A549 (cell line): ENCODE measurements around the gene PPP2R3B. TPM values are rescaled to one million over a fixed set of nuclear protein-coding genes. Genes with fewer than 3 reads are reported as not detected.

Source experiments
- ATAC-seq, 2 experiments: fragments of 200-7000 bp in 1 of 2; fragments of >200 bp in 1 of 2; cut with Nextera tagmentation in 1 of 2; cut with Tn5 transposase in 1 of 2; 3 replicates each; pipeline versions ENCODE4 v1.8.0 to v1.9.1; 2018 to 2020; ENCODE audit warnings: mild to moderate bottlenecking in 1 of 2, moderate library complexity in 1 of 2
- CTCF ChIA-PET: fragments of 300-600 bp; sonication (Branson Sonifier 250); formaldehyde crosslinking; extraction: SDS; loops from one replicate; lab custom pipeline; 2021; ENCODE audit warnings: antibody characterized with exemption, inconsistent platforms; lab: Yijun Ruan, JAX
- POLR2A ChIA-PET: fragments of 350-600 bp; formaldehyde crosslinking; extraction: SDS; loops from one replicate; lab custom pipeline; 2021; ENCODE audit warnings: antibody characterized with exemption, inconsistent platforms; lab: Yijun Ruan, JAX
- DNase-seq, 2 experiments: peaks; one replicate each; pipeline versions ENCODE4 v3.0.0 to v3.0.0-alpha.2; 2011 to 2016; ENCODE audit warnings: low read depth in 1 of 2, low spot score in 1 of 2
- FAIRE-seq: peaks from 2 replicates; lab custom pipeline; 2011; peaks lifted over from hg19 to GRCh38; lab: Jason Lieb, UNC
- H3K27ac ChIP-seq, 2 experiments: fragments of >200 bp; sonication (Bioruptor Twin); formaldehyde crosslinking; 3 replicates each; pipeline ENCODE4 v1.5.1; 2016 to 2017
- H3K4me1 ChIP-seq: fragments of >200 bp; sonication (Bioruptor Twin); formaldehyde crosslinking; 3 replicates; pipeline ENCODE4 v1.6.1; 2016
- H3K4me2 ChIP-seq: fragments of >200 bp; sonication (Bioruptor Twin); formaldehyde crosslinking; 3 replicates; pipeline ENCODE4 v1.6.1; 2016
- H3K4me3 ChIP-seq: fragments of >200 bp; sonication (Bioruptor Twin); formaldehyde crosslinking; 3 replicates; pipeline ENCODE4 v1.5.1; 2016
- H3K9me3 ChIP-seq: fragments of >200 bp; sonication (Bioruptor Twin); formaldehyde crosslinking; 3 replicates; pipeline ENCODE4 v1.6.1; 2016
- BHLHE40 ChIP-seq: IDR thresholded peaks from 2 replicates; pipeline ENCODE4 v1.6.1; 2012; ENCODE audit warnings: low read depth, low read length, inconsistent platforms
- CBX2 ChIP-seq: fragments of 200-600 bp; sonication (generic); IDR thresholded peaks from 2 replicates; pipeline ENCODE4 v1.6.1; 2016; ENCODE audit warnings: low read depth, mild to moderate bottlenecking, borderline replicate concordance
- CEBPB ChIP-seq, 2 experiments: fragments of >200 bp in 1 of 2; sonication (Bioruptor Twin) in 1 of 2; formaldehyde crosslinking in 1 of 2; IDR thresholded peaks; 2 replicates each; pipeline ENCODE4 v1.6.1; 2012 to 2016
- EHMT2 ChIP-seq: fragments of 200-600 bp; sonication (generic); IDR thresholded peaks from 2 replicates; pipeline ENCODE4 v1.6.1; 2016; ENCODE audit warnings: antibody characterized with exemption, low read depth, mild to moderate bottlenecking, moderate library complexity
- ESRRA ChIP-seq: fragments of 150-350 bp; IDR thresholded peaks from 2 replicates; pipeline ENCODE4 v1.6.1; 2014; ENCODE audit warnings: mild to moderate bottlenecking, low read length, borderline replicate concordance
- FOSB ChIP-seq: fragments of 250-450 bp; sonication (Bioruptor Pico); IDR thresholded peaks from 2 replicates; pipeline ENCODE4 v1.5.0; 2020; ENCODE audit warnings: mild to moderate bottlenecking, moderate library complexity
- FOSL2 ChIP-seq, 2 experiments: fragments of 450-650 bp in 1 of 2; fragments of >200 bp in 1 of 2; sonication (Bioruptor Twin) in 1 of 2; formaldehyde crosslinking; IDR thresholded peaks; 2 replicates each; pipeline versions ENCODE4 v1.5.0 to v1.6.1; 2016 to 2020; ENCODE audit warnings: mild to moderate bottlenecking in 1 of 2, moderate library complexity in 1 of 2
- GATA3 ChIP-seq: IDR thresholded peaks from 2 replicates; pipeline ENCODE4 v1.6.1; 2012; ENCODE audit warnings: borderline replicate concordance
- HDAC2 ChIP-seq: fragments of 200-600 bp; sonication (generic); IDR thresholded peaks from 2 replicates; pipeline ENCODE4 v1.6.1; 2016
- MAFK ChIP-seq: fragments of 450-650 bp; IDR thresholded peaks from 2 replicates; pipeline ENCODE4 v1.6.1; 2014; ENCODE audit not compliant: partially characterized antibody
- MAZ ChIP-seq: fragments of 150-350 bp; IDR thresholded peaks from 2 replicates; pipeline ENCODE4 v1.6.1; 2014; ENCODE audit warnings: antibody characterized with exemption, low read depth, low read length, borderline replicate concordance
- POLR2A ChIP-seq: IDR thresholded peaks from 2 replicates; pipeline ENCODE4 v1.6.1; 2012; ENCODE audit warnings: mild to moderate bottlenecking, low read length
- RAD21 ChIP-seq, 2 experiments: fragments of >200 bp in 1 of 2; sonication (Bioruptor Twin) in 1 of 2; formaldehyde crosslinking in 1 of 2; IDR thresholded peaks in 1 of 2; conservative IDR thresholded peaks in 1 of 2; 2 replicates in 1 of 2; 3 replicates in 1 of 2; pipeline ENCODE4 v1.6.1; 2012 to 2018; ENCODE audit warnings: inconsistent platforms in 1 of 2
- RCOR1 ChIP-seq: fragments of 150-350 bp; IDR thresholded peaks from 2 replicates; pipeline ENCODE4 v1.6.1; 2014; ENCODE audit warnings: antibody characterized with exemption, low read length, low read depth
- RNF2 ChIP-seq: fragments of 200-600 bp; sonication (generic); IDR thresholded peaks from 2 replicates; pipeline ENCODE4 v1.6.1; 2016; ENCODE audit warnings: low read depth, mild to moderate bottlenecking, antibody characterized with exemption, moderate library complexity, borderline replicate concordance
- ZC3H11A ChIP-seq: fragments of 450-650 bp; IDR thresholded peaks from 2 replicates; pipeline ENCODE4 v1.6.1; 2014; ENCODE audit warnings: antibody characterized with exemption, mild to moderate bottlenecking
- ZFP36 ChIP-seq: fragments of 450-650 bp; IDR thresholded peaks from 2 replicates; pipeline ENCODE4 v1.6.1; 2014; ENCODE audit warnings: borderline replicate concordance; ENCODE audit not compliant: partially characterized antibody
- WGBS: methylation state at CpG from one replicate; pipeline ENCODE4 v1.1.6; 2017; ENCODE audit errors: missing lambda C conversion rate; 5-methylcytosine and 5-hydroxymethylcytosine counted together
- polyA plus RNA-seq, 4 experiments: library from polyadenylated mRNA; depleted of rRNA in 3 of 4; stranded (reverse); fragments of >200 nt; fragmentation: RNase III in 1 of 4; extraction: RNeasy Plus Mini Kit Qiagen cat#74134 plus additional on column Dnase treatment in 1 of 4; gene quantifications; 2 replicates in 3 of 4; 3 replicates in 1 of 4; pipeline ENCODE4 v1.2.3, GENCODE V29; 2011 to 2017
- TF ChIP-seq, protein P1 (sequence below): fragments of >200 bp; sonication (Bioruptor Twin); formaldehyde crosslinking; IDR thresholded peaks from 3 replicates; pipeline ENCODE4 v1.5.1; 2016
- TF ChIP-seq, protein P2 (sequence below): fragments of >200 bp; sonication (Bioruptor Twin); formaldehyde crosslinking; IDR thresholded peaks from 2 replicates; pipeline ENCODE4 v1.6.1; 2016
- TF ChIP-seq, protein P3 (sequence below): fragments of >200 bp; sonication (Bioruptor Twin); formaldehyde crosslinking; IDR thresholded peaks from 3 replicates; pipeline ENCODE4 v1.6.1; 2016

PPP2R3B gene
- polyA plus RNA-seq, 2 of the 4 experiments (the other 2 are of a cell fraction) = 12.6 to 29.6 TPM

DNA sequence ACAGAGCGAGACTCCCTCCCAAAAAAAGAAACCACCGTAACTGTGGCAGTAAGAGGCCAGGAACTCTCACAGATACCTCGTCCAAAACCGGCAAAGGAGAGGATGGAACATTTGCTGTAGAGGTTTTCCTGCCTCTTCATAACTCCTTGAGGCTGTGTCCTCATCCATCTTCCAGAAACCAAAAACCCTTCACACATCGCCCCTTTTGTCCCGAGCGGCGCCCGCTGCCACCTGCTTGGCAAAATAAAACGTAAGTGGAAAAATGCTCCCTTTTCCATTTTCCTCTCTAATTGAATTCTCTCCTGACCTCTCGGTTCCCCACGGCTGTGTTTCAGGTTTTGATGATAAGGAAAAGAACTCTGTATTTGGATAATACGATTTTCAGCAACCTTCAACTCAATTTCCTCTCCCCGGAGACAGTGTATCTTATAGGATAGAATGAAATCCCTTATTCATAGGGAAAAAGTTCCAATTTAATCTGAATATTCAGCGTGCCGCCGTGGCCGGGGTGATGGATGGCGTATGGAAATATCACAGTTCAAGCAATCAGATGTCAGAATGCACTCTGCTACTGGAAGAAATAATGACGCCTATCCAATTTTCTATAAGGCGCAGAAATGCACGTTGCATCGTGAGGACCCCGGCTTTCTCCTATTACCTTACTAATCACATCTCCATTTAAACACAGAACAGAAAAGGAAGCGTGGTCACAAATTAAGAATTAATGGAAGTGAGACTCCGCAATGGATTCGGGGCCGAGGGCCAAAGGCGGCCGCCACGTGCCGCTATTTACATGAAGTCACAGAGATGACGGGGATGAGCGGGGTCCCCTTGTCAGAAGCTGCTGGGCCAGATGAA lies 5.2 kb upstream of the PPP2R3B start:
- Histone ChIP-seq H3K27ac (no peak overlapping the region), H3K4me1 (peaks cover 5% of the 10 kb centered on the region; the same call in 1 of the 3 replicates), H3K4me3 (no peak overlapping the region)
- ATAC-seq (no peak), DNase-seq (no peak)
- CTCF ChIA-PET = no interaction called here
- WGBS = 89% methylated on average over 34 of the region's 34 CpGs
- TF ChIP-seq MAFK = no peak
- TF ChIP-seq ESRRA = no peak
- TF ChIP-seq, all 56 proteins: peak for 0
- H3K4me2 ChIP-seq = no peak overlapping the region
- POLR2A ChIA-PET = no interaction called here
- no peaks in the 10 kb centered on the region for H3K9me3 ChIP-seq
- no peak for FAIRE-seq

DNA sequence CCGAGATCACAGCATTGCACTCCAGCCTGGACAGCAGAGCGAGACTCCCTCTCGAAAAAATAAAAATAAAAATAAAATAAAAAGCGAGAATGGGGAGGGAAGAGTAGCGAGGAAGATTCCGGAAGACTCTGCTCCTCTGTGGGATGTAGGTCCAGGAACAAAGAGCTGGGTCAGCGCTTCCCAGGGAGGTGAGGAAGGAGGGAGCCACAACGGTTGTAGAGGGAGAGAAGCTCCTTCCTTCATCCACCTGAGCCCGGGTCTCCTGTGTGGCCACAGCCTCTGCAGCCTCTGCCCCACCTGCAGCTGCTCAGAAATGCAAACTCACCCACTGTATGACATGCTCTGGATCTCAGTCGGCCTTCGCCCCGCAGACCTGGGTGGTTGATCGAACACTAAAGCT lies 3.8 kb upstream of the PPP2R3B start:
- WGBS = 78% methylated on average over 13 of the region's 13 CpGs
- ChIA-PET CTCF (no interaction called here), POLR2A (no interaction called here)
- no peak for FAIRE-seq
- TF ChIP-seq ZFP36 = peak; percentile 62
- TF ChIP-seq CEBPB (IDR thresholded peaks at IDR 0.05) = no peak
- no peak for ATAC-seq
- peaks cover 10% of the 10 kb centered on the region; the same call in 1 of the 3 replicates for H3K4me1 ChIP-seq
- H3K27ac ChIP-seq = no peak overlapping the region
- DNase-seq = no peak
- no peaks in the 10 kb centered on the region for H3K9me3 ChIP-seq
- peak overlapping the region; percentile 30; the same call in 1 of the 3 replicates for H3K4me2 ChIP-seq
- no peak overlapping the region for H3K4me3 ChIP-seq

DNA sequence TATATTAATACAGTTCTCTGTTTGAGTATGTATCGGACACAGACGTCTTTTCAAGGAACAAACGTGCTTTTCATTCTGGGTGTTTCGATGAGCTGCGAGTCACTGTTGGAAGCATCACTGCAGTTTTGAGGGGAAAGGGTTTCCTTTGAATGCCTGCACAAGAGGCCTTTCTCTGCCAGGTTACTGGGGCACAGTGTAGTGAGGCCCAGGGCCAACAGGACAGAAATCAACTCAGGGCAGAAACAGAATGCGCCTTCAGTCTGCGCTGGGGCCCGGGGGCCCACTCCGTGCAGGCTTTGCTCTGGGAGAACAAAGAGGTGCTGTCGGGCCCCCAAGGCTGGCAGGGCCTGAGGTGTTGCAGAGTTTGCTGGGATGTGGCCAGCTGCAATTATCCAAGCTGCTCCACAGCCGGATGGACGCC lies 2.3 kb upstream of the PPP2R3B start:
- 86% methylated on average over 12 of the region's 12 CpGs for WGBS
- ATAC-seq = no peak
- Histone ChIP-seq H3K4me3 (no peak overlapping the region), H3K4me1 (peaks cover 12% of the 10 kb centered on the region; the same call in 1 of the 3 replicates), H3K27ac (no peak overlapping the region), H3K4me2 (no peak overlapping the region), H3K9me3 (no peaks in the 10 kb centered on the region)
- DNase-seq = no peak
- ChIA-PET POLR2A (no interaction called here), CTCF (no interaction called here)
- FAIRE-seq = no peak
- TF ChIP-seq, protein P1, sequence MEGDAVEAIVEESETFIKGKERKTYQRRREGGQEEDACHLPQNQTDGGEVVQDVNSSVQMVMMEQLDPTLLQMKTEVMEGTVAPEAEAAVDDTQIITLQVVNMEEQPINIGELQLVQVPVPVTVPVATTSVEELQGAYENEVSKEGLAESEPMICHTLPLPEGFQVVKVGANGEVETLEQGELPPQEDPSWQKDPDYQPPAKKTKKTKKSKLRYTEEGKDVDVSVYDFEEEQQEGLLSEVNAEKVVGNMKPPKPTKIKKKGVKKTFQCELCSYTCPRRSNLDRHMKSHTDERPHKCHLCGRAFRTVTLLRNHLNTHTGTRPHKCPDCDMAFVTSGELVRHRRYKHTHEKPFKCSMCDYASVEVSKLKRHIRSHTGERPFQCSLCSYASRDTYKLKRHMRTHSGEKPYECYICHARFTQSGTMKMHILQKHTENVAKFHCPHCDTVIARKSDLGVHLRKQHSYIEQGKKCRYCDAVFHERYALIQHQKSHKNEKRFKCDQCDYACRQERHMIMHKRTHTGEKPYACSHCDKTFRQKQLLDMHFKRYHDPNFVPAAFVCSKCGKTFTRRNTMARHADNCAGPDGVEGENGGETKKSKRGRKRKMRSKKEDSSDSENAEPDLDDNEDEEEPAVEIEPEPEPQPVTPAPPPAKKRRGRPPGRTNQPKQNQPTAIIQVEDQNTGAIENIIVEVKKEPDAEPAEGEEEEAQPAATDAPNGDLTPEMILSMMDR = no peak
- no peak for TF ChIP-seq RAD21 (conservative IDR thresholded peaks at IDR 0.05 in 1 of 2, IDR thresholded peaks at IDR 0.05 in 1 of 2)
- no peak for TF ChIP-seq ZC3H11A
- TF ChIP-seq, protein P2, sequence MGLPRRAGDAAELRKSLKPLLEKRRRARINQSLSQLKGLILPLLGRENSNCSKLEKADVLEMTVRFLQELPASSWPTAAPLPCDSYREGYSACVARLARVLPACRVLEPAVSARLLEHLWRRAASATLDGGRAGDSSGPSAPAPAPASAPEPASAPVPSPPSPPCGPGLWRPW = no peak
- TF ChIP-seq GATA3 = no peak
- TF ChIP-seq, protein P3, sequence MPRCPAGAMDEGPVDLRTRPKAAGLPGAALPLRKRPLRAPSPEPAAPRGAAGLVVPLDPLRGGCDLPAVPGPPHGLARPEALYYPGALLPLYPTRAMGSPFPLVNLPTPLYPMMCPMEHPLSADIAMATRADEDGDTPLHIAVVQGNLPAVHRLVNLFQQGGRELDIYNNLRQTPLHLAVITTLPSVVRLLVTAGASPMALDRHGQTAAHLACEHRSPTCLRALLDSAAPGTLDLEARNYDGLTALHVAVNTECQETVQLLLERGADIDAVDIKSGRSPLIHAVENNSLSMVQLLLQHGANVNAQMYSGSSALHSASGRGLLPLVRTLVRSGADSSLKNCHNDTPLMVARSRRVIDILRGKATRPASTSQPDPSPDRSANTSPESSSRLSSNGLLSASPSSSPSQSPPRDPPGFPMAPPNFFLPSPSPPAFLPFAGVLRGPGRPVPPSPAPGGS = no peak
- TF ChIP-seq POLR2A = no peak
- no peak for TF ChIP-seq MAZ
- TF ChIP-seq FOSB = no peak
- no peak for TF ChIP-seq RCOR1
- no peak for TF ChIP-seq CBX2
- TF ChIP-seq RNF2 = no peak
- TF ChIP-seq FOSL2 (IDR thresholded peaks at IDR 0.05) = no peak
- no peak for TF ChIP-seq FOSL2 (CRISPR knock-in tag; IDR thresholded peaks at IDR 0.05)
- no peak for TF ChIP-seq BHLHE40
- TF ChIP-seq HDAC2 = no peak
- TF ChIP-seq EHMT2 = no peak
